ENCODE data around the gene AP3S1. TPM values are rescaled to one million over a fixed set of nuclear protein-coding genes. Genes with fewer than 3 reads are reported as not detected.

AP3S1 gene
- total and polyA plus RNA-seq, 12 donors = 30.3 to 63.0 (median 41.9) TPM

DNA sequence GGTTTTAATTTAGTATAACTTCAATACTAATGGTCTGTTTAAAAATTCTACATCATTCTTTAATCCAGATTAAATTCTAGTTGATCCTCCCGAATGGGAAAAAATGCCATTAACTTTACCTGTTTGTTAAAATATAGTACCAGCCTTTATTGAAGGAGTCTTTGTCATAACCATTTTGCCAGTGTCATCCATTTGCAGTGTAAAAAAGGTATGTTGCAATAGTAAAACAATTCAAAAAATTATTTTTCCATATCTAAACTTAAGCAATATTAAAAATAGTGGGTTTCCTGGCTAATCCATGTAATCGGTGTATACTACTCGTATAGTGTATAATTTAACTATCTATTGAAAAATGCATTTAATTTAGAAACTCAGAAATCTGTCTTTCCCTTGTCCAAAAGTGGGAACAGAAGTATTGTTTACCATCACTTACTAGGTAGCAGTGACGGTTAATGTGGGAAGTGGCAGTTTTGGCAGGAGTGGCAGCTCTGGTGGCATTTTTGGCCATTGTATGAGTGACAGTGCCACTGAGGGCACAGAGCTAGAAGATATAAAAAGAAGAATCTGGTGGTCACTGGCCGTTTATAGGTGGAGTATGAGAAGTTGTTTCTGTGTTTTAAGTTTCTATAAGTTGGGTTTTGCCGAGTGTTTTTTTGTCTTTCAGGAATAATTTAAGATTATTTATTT lies 1.9 kb downstream of the AP3S1 start:
- H3K27me3 ChIP-seq = no peaks in the 10 kb centered on the region
- DNase-seq = peak in 1 of 2 donors; percentile 14
- H3K4me1 ChIP-seq = peaks cover 4 to 79% (median 52%) of the 10 kb centered on the region in 9 donors
- H3K27ac ChIP-seq = peak overlapping the region; percentile 4 to 98 (median 95)
- peak overlapping the region in 9 of 10 donors; percentile 59 to 96 (median 90) for H3K4me3 ChIP-seq
- intact Hi-C loops (cut with DNase I) = loop anchor here in 6 of 10 donors (5.0 to 10.0 kb wide), 6 partner anchors 211 to 529 kb away; partner anchors contain the start of genes TMED7 (in 2 of the 6) and COMMD10 (in 1 of the 6)
- ATAC-seq = peak in 1 of 8 donors; percentile 25
- no peak for TF ChIP-seq CTCF (IDR thresholded peaks at IDR 0.05)
- no peaks in the 10 kb centered on the region for H3K36me3 ChIP-seq
- WGBS, 2 donors = 61 to 66% methylated on average over 6 of the region's 6 CpGs
- H3K9me3 ChIP-seq = no peaks in the 10 kb centered on the region

- H3K9me3 ChIP-seq = no peaks in the 10 kb centered on the region
- peaks cover 4 to 77% (median 45%) of the 10 kb centered on the region in 9 donors for H3K4me1 ChIP-seq
- no peaks in the 10 kb centered on the region for H3K36me3 ChIP-seq
- no peaks in the 10 kb centered on the region for H3K27me3 ChIP-seq
- TF ChIP-seq CTCF (IDR thresholded peaks at IDR 0.05) = no peak
- WGBS, 2 donors = 52 to 64% methylated on average over 7 of the region's 7 CpGs
- peak overlapping the region in 5 of 10 donors; percentile 5 to 90 (median 10) for H3K4me3 ChIP-seq
- no peak for ATAC-seq
- intact Hi-C loops (cut with DNase I) = loop anchor here in 6 of 10 donors (5.0 to 10.0 kb wide), 6 partner anchors 212 to 530 kb away; partner anchors contain the start of genes TMED7 (in 2 of the 6) and COMMD10 (in 1 of the 6)
- H3K27ac ChIP-seq = peak overlapping the region in 9 of 10 donors; percentile 4 to 96 (median 48)
- DNase-seq = peak in 1 of 2 donors; percentile 4
These were observed 2.6 kb downstream of the AP3S1 start for GRCh38 chr5:115844321-115844817.

GRCh38 chr5:115847290-115847689 lies 5.6 kb downstream of the AP3S1 start:
- ATAC-seq = no peak
- H3K27ac ChIP-seq = no peak overlapping the region
- intact Hi-C loops (cut with DNase I) = loop anchor here in 2 of 10 donors (10.0 kb wide), 2 partner anchors 218 to 532 kb away; no protein-coding TSS in a partner anchor
- WGBS, 2 donors = 94 to 95% methylated on average over 7 of the region's 7 CpGs
- H3K36me3 ChIP-seq = no peaks in the 10 kb centered on the region
- no peak overlapping the region for H3K4me3 ChIP-seq
- H3K9me3 ChIP-seq = no peaks in the 10 kb centered on the region
- no peak for DNase-seq
- no peak for TF ChIP-seq CTCF (IDR thresholded peaks at IDR 0.05)
- no peaks in the 10 kb centered on the region for H3K27me3 ChIP-seq
- H3K4me1 ChIP-seq = peaks cover 0 to 91% (median 57%) of the 10 kb centered on the region in 9 donors

GRCh38 chr5:115849258-115849798 lies 7.6 kb downstream of the AP3S1 start:
- no peaks in the 10 kb centered on the region for H3K27me3 ChIP-seq
- peaks cover 0 to 12% (median 0%) of the 10 kb centered on the region in 11 donors for H3K9me3 ChIP-seq
- peak in 2 of 8 donors; percentile 19 to 26 for ATAC-seq
- TF ChIP-seq CTCF (IDR thresholded peaks at IDR 0.05) = no peak
- WGBS, 2 donors = 70 to 76% methylated on average over 3 of the region's 3 CpGs
- no peak for DNase-seq
- peak overlapping the region in 1 of 10 donors; percentile 12 for H3K27ac ChIP-seq
- intact Hi-C loops (cut with DNase I) = loop anchor here in 2 of 10 donors (10.0 kb wide), 2 partner anchors 215 to 535 kb away; no protein-coding TSS in a partner anchor
- no peaks in the 10 kb centered on the region for H3K36me3 ChIP-seq
- no peak overlapping the region for H3K4me3 ChIP-seq
- peaks cover 0 to 77% (median 43%) of the 10 kb centered on the region in 9 donors for H3K4me1 ChIP-seq

Data from heart right ventricle (tissue), 16 donors.